Keratinocyte (primary cell): Measurements from ENCODE around the gene ANKHD1.

Source experiments
- CTCF ChIP-seq, 3 experiments: IDR thresholded peaks in 1 of 3; conservative IDR thresholded peaks in 1 of 3; optimal IDR thresholded peaks in 1 of 3; 2 replicates in 2 of 3; 3 replicates in 1 of 3; pipeline versions ENCODE3 to v1.5.1; 2011; ENCODE audit warnings: low read length in 3 of 3, mild to moderate bottlenecking in 3 of 3, moderate library complexity in 2 of 3, control low read depth in 1 of 3, inconsistent platforms in 1 of 3; ENCODE audit not compliant: insufficient read depth in 2 of 3; ENCODE audit errors: extremely low read depth in 1 of 3
- EZH2 ChIP-seq: IDR thresholded peaks from one replicate; pipeline ENCODE4 v1.6.1; 2012; ENCODE audit warnings: inconsistent platforms, mild to moderate bottlenecking, low read length, moderate library complexity

- TF ChIP-seq CTCF (optimal IDR thresholded peaks at IDR 0.05 in 1 of 3, IDR thresholded peaks at IDR 0.05 in 1 of 3, conservative IDR thresholded peaks at IDR 0.05 in 1 of 3; ENCODE audit: extremely low read depth in 1 of 3, insufficient read depth in 2 of 3, low read length in 3 of 3) (no peak), EZH2 (no peak)
Observed at GRCh38 chr5:140488914-140489313, 87.3 kb downstream of the ANKHD1 start.
